ENCODE data around the gene DBT.

DNA sequence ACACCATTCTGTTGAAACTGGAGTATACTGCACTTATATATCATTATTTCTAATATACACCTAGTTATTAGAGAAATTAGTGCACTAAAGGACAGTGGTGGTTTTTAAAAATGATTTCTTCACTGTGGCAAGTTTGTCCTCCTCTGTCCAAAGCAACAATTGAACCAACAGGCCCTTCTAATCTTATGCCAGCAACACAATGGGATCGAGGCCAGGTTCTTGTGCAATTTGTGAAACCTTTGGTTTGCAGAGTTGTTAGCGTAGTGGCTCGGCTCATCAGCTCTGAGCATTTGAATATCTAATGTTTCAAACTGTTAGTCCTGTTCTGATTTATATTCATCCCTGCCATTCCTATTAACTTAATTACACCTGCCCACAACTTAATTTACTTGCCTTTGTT lies 61.7 kb downstream of the DBT start:
- TF ChIP-seq, protein P1, sequence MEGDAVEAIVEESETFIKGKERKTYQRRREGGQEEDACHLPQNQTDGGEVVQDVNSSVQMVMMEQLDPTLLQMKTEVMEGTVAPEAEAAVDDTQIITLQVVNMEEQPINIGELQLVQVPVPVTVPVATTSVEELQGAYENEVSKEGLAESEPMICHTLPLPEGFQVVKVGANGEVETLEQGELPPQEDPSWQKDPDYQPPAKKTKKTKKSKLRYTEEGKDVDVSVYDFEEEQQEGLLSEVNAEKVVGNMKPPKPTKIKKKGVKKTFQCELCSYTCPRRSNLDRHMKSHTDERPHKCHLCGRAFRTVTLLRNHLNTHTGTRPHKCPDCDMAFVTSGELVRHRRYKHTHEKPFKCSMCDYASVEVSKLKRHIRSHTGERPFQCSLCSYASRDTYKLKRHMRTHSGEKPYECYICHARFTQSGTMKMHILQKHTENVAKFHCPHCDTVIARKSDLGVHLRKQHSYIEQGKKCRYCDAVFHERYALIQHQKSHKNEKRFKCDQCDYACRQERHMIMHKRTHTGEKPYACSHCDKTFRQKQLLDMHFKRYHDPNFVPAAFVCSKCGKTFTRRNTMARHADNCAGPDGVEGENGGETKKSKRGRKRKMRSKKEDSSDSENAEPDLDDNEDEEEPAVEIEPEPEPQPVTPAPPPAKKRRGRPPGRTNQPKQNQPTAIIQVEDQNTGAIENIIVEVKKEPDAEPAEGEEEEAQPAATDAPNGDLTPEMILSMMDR (conservative IDR thresholded peaks at IDR 0.05; ENCODE audit: low read depth, low read length), result no peak
- no peak for TF ChIP-seq EZH2 (IDR thresholded peaks at IDR 0.05; ENCODE audit: borderline replicate concordance, low read depth, low read length, poor library complexity, severe bottlenecking)
